Adrenal gland (tissue), 5 donors: ENCODE measurements around the gene ST6GALNAC3.
A peak's percentile ranks its signal among the peaks of the same experiment; 100 is the strongest.

Source experiments
- POLR2A ChIP-seq, 2 donors: fragments of 450-650 bp; IDR thresholded peaks; one replicate each; pipeline ENCODE4 v1.6.1; 2017; ENCODE audit warnings: antibody characterized with exemption in 2 of 2, mild to moderate bottlenecking in 2 of 2, moderate library complexity in 1 of 2
- TF ChIP-seq, protein P1 (sequence below), 6 experiments: fragments of 450-650 bp in 4 of 6; fragments of 200-600 bp in 2 of 6; sonication (generic) in 1 of 6; IDR thresholded peaks; 1 replicate in 5 of 6; 2 replicates in 1 of 6; pipeline versions ENCODE4 v1.5.1 to v1.8.0; 2016 to 2021; ENCODE audit warnings: antibody characterized with exemption in 6 of 6, mild to moderate bottlenecking in 2 of 6, moderate library complexity in 1 of 6
- donor health status: DM: no; HTN: no; CAD: no.

GRCh38 chr1:76035053-76035452 lies 39.5 kb upstream of the ST6GALNAC3 start:
- no peak for TF ChIP-seq POLR2A (IDR thresholded peaks at IDR 0.05)
- TF ChIP-seq, protein P1, sequence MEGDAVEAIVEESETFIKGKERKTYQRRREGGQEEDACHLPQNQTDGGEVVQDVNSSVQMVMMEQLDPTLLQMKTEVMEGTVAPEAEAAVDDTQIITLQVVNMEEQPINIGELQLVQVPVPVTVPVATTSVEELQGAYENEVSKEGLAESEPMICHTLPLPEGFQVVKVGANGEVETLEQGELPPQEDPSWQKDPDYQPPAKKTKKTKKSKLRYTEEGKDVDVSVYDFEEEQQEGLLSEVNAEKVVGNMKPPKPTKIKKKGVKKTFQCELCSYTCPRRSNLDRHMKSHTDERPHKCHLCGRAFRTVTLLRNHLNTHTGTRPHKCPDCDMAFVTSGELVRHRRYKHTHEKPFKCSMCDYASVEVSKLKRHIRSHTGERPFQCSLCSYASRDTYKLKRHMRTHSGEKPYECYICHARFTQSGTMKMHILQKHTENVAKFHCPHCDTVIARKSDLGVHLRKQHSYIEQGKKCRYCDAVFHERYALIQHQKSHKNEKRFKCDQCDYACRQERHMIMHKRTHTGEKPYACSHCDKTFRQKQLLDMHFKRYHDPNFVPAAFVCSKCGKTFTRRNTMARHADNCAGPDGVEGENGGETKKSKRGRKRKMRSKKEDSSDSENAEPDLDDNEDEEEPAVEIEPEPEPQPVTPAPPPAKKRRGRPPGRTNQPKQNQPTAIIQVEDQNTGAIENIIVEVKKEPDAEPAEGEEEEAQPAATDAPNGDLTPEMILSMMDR (IDR thresholded peaks at IDR 0.05) = peak in 3 of 6 experiments; percentile 9 to 40 (median 22)
